Fibroblast of skin of right biceps (primary cell): ENCODE measurements around the gene BBX.
A peak's percentile ranks its signal among the peaks of the same experiment; 100 is the strongest.
"Not testable (repeated sequence)": the region's sequence is repeated elsewhere in the genome, so short reads cannot be mapped to it uniquely, and the experiment has no call there.

Experiments used
- DNase-seq: peaks from one replicate; pipeline ENCODE4 v3.0.0-alpha.2; 2013

Gene BBX

DNA sequence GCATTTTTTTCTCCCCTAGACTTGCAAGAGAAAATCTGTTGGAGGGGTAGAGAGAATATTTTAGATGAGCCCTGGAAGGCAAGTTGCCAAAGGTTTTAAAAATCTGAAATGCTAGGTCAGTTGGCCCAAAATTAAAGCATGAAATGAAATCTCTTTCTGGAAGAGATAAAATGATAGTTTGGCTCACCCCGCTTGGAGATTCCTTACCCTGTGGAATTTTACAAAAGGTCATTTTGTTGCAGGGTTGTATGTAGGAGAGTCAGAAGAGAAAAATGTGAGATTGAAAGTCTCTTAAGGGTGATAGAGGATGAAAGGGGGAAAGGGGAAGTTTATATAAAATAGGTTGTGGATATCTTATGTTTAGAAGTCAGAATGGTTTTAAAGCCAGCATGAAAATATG lies 290.3 kb downstream of the BBX start:
- DNase-seq: peak; percentile 37

DNA sequence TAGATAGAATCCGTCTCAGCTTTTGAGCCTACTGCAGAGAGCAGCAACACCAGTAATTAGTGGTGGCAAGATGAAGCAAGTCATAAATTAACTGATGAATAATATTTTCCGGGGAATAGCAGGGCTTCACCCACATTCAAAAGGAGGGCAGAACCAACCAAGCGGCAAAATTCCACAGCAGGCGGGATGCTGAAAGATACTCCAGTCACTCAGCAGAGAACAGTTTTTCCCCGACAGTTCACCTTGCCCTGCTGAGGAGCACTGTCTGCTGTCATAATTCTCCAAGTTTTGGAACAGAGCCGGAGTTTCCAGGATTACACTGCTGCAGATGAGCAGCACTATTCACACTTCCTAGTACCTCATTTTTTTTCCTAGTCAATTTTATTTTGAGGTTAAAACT lies 293.3 kb downstream of the BBX start:
- no peak for DNase-seq

DNA sequence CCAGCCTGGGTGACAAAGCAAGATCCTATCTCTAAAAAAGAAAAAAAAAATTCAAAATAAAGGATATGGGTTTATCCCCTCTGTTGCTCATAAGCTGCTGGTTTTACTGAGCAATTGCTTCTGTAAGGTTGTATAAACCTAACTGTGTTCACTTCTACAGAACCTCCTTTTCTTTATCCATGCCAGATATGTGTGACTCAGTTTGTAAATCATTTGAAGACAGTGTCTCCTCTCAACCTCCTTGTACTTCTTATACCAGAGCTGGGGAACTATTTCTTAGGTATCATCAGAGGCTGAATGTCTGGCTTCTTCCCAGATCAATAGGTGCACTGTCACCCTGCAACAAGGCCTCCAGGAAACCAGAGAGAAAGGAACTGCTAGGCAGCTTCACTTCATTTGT lies 294.3 kb downstream of the BBX start:
- DNase-seq: peak; percentile 3

DNA sequence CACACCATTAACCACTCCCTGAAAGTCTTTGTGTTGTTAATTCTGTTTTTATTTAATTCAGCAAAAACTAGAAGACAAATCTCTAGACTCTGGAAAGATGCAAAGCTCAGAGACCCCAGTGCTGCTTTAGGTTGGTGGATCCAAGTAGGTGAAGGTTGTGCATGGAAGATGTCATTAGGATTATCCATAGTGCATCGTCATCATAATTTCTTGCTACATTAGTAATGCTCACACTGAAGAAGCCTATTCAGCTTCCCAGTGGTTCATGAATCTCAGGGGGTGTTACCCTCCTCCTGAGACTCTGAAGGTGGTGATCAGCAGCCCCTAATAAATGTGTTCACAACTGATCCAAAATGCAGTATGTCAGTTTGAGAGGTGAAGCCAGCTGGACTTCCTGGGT lies 295.3 kb downstream of the BBX start:
- no peak for DNase-seq

DNA sequence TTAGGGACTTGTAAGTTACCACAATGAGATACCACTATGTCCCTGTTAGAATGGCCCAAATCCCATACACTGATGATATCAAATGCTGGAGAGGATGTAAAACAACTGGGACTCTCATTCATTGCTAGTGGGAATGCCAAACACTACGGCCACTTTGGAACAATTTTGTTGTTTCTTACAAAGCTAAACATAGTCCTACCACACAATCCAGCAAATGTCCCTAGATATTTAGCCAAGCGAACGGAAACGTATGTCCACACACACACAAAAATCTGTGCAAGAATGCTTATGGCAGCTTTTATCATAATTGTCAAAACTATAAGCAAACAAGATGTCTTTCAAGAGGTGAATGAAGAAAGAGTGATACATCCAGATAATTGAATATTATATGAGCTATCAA lies 296.9 kb downstream of the BBX start:
- DNase-seq: no peak

DNA sequence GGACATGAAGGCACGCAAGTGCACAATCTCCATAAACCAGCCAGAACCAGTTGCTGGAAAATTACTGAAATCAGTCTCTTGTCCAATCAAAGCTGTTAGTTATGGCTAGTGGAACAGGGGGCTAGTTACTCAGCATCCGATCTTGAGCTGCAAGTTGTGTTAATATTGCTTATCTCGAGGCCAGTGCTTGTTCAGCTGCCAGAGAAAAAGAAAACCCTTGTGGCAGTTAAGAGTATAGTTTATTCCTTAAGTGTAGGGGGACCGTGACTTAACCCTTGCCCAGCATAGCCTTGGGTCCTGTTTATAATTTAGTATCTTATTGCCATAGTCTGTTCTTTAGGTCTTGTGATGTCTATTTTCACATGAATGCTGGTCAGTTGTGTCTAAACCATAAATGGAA lies 299.5 kb downstream of the BBX start:
- no peak for DNase-seq

DNA sequence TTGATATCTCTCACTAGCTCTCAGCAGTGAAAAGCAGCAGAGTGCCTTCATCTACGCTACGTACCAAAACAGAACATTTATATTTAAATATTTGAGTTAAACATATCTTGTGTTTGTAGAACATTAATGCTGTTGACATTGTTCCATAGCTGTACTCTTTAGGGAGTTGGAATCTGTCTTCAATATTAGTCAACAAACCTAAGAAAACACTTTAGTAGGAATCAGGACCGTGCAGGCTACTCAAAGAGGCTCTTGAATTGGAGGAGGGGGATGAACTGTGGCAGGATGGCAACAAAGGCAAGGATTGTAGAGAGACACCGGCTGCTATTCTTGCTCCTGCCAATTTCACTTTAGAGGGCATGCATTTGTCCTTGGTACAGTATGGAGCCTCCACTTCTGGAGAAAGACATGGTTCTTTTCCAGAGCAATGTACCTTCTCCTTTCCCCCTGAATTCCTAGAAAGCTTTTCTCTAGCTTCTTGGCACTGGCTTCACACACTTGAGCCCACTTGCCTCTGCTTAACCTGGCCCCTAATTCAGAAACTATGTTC lies 302.1 kb downstream of the BBX start:
- DNase-seq: no peak

DNA sequence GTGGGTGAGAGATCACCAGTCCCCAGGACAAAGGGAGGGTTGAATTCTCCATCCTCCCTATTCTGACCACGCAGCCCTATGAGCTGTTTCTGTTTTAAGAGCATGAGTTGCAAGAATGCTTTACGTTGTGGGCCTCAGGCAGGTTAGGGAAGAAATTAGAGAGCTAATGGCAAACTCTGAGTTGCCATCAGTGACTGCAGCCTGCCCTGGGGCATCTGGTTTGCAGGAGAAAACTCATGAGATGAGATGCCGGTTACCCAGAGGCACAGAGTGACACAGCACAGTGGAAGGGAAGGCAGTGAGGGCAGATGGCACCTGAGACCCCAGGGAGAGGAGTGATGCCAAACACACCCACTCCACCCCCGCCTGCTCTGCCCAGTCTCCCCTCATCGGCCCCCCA lies 302.8 kb downstream of the BBX start:
- DNase-seq: no peak

DNA sequence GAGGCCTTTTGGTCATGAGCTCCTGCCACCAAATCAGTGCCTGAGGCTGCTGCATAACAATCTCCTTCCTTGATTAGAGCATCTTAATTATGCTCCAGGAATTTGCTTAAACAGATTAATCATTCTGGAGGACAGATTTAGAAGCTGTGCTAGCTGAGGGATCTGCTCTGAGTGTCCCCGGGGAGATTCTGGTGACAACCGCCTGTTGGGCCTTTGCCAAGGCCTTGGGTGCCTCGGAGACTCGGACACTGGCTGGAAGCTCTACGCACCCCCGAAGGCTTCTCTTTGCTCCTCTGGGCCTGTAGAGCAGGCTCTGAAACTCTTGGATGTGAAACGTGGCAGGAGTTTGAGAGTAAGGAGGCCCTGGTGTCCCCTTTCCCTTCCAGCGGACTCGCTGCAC lies 304.0 kb downstream of the BBX start:
- DNase-seq: no peak

DNA sequence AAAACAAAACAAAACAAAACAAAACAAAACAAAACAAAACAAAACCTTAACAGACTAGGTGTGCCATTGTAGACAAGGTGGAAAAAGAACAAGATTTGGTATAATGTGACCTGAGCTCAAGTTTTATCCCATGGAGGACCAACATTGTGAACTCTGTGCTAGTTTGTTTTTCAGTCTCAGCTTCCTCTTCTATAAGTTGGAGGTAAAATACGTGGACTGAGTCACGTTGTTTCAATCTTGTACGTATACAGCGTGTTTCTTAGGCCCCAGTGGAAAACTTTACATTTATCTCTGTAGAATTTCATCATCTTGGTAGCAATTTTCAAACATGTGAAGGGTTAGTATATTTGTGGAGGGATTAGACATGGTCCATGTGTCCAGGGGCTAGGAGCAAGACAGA lies 306.4 kb downstream of the BBX start:
- no peak for DNase-seq

DNA sequence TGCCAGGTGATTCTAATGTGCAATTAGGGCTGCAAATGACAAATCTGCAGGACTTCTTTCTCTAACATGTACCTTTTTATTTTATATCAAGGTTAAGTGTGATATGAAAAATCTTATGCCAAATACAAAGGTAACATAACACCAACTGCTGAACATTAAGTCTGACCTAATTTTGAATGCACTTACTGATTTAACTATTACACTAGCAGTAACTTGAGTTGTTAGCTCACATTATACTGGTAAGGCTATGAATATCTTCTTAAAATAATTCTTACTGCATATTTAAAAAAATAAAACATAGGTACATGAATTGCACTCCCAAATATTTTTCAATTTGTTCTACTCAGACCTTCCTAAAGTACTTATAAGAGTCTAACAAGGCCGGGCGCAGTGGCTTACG lies 308.8 kb downstream of the BBX start:
- no peak for DNase-seq

DNA sequence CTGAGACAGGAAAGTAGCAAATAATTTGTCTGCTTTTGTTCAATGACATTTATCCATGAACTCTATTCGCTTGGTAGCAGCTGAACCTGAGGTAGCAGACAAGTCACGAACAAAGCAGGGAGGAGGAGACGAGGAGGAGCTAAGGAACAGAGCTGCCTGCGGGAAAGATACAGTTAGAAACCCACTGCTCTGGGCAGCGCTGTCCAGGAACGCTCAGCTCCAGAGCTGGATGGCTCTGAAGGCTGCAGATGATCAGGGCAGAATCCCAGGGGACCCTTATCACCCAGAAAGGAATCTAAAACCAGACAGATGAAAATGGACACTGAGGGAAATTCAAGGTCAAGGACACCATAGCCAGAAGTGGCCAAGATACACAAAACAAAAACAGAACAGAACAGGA lies 310.3 kb downstream of the BBX start:
- no peak for DNase-seq

DNA sequence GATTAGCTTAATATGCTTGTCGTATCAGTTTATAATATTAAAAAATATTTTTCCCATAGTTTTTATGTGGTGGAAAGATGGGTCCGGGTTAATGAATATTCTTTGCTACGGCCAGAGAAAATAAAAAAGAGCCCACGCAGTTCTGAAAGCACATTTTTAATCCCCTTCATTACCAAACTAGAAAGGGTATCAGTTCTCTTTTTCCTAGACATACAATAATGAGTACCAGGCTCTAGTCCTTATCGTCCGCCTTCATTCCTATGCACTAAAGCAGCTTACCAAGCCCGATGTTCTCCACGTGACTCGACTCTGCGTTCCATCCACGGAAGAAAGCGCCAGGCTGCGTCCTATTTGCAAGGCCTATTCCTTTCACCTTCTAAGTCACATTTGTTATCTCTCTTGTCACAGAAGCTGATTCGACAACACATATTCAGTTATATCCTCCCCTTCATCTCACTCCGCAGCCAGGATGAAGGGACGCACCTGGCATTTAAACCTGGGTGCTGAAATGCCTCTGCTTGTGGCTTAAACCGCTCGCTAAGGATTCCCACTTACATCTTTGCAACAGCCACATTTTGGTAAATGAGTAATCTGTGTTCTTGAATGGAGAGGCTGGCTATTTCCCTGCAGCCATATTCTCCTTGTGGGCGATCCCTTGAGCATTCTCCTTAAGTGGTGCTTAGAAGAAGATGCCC lies 311.1 kb downstream of the BBX start:
- DNase-seq: no peak

DNA sequence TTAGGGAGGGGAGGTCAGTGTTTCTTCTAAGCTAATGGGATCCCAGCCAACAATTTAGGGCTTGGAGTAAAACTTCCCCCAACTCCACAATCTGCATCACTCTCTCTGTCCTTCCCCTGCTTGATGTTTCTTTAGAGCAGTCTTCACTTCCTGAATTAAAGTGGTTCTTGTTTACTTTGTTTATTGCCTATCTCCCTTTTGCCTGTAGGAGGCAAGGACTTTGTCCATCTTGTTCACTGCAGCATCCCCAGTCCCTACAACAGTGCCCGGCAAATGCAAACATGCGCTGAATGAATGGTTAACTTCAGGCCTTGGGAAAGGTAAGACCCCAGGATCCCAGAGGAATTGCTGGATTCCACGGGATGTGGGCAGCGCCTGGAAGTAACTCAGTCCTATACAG lies 312.2 kb downstream of the BBX start:
- DNase-seq: not testable (repeated sequence)

DNA sequence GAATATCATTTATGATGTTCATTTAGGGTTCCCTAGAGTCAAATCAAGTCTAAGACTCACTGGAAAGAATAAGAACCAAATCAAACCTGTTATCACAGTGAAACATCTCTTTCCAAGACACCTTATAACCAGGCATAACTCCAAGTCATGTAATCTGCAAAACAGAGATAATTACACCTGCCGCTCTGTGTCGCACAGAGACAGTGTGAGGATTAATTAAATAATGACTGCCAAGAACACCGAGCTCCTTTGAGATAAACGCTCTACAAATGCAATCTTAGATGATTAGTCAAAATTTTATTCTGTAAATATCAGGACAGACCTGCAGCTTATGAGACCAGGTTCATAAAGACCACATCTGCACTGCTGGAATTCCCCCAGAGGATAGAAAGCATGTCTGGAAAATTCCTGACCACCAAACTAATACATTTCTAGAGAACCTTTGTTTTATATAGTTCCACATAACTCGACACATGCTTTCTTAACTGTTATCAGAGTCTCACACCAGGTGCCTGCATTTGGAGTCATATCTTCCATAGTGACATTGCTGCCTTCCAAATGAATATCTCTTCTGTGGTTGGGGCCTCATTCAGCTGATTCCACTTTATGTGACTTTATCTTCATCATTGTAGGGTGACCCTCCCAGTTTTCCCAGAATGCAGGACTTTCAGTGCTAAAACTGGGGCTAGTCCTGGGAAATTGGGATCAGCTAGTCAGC lies 315.3 kb downstream of the BBX start:
- no peak for DNase-seq

DNA sequence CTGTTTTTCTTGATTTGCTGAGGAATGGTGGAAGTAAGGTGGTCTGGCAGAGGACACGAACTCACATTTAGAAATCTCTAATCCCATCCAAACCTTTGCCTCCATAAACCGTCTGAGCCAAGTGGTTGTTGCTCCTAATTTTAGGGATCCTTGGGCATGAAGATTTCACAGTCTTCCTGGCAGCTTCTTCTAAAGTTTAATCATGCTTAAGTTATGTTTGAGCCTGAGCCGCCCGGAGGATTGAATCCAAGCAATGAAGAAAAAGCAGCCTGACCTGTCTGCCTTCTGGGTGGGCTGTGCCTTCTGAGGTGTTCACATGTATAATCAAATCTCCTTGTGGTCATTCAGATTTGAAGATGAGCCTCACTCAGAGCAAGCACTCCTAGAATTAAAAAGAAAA lies 319.1 kb downstream of the BBX start:
- DNase-seq: no peak

DNA sequence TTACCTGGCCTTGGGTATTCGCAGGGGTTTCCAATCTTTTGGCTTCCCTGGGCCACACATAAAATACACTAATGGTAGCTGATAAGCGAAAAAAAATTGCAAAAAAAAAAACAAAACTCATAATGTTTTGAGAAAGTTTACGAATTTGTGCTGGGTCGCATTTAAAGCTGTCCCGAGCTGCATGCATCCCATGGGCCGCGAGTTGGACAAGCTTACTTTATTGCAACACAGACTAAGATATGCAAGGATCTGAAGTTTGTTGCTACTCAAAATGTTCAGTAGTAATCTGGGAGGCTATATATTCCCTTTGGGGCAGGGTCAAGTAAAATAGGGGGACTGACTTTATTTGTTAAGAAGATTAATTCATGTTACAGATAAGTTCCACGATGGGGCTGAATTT lies 320.2 kb downstream of the BBX start:
- no peak for DNase-seq

DNA sequence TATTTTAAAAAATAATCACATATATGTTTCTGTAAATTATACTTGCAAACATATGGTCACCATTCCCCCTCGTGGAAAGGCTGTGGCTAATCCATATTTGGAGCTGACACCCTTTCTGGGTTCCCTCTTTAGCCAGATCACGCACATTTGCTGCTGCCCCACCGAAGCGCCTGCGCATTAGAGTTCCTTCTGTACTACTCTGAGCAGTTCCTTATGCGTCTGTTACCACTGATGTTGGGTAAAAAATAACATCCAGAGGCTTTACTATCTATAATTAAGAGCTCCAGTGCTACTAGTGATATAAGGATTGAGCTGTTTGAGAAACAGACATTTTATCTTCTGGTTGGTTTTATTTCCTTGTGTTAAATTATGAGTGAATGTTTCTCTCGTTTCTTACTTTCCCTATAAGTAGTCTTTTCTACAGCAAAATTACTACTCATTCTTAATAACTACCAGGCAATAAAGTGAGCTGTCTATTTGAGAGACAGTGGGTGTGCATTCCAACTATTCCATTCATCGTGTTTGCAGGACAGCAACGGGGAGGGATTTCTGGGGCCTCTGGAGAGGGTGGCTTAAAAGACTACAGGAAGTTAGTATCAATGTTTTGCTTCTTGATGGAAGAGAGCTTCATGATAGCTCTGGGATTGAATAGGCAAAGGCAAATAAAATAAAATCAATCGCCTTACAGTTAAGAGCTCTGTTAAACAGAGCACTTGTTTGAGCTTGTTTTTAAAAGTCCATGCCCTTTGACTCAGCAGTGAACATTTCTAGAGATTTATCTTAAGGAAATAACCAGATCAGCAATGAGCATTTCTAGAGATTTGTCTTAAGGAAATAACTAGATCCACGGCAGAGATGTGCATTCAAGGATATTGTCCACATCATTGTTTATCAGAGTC lies 322.9 kb downstream of the BBX start:
- DNase-seq: peak; percentile 60

DNA sequence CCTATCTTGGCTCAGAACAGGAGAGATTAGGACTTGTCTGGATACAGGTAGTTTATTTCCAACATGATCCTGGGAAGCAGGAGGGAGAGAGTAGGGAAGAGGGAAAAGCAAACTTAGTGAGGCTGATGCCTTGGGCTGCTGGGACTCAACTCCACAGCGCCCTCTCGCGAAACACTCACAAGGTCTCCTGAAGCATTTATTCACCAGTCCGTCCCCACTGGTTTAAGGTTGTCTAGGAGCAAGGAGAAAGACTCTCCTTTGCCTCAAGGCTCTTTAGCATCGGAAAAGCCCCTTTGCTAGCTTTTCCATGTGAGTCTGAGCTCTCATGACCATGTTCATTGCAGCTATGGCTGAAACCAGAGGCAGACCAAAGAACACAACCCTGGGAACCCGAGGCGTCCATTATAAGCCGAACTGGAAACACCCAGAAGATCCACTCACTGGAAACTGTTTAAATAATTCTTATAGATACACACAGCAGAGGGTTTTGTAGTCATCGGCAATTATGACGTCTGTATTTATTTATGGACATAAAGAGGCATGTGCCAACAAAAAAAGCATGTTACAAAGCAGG lies 323.6 kb downstream of the BBX start:
- DNase-seq: peak; percentile 55

DNA sequence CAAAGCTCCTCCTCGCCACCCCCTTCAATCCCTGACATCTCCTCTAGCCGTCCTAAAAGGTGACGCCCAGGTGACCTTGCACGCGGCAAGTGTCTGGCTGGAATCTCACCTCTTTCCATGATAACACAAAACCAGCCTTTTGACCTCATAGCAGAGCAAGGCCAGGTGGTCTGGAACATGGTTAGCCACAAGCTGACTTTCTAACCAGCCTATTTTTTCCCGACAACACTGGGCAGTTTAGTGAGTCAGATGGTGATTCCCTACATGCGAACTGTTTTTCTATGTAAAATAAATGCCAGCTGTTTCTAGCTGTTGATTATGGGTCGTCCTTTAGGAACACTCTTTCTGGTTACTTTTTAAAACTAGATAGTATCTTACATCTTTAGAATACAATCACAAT lies 325.0 kb downstream of the BBX start:
- DNase-seq: no peak

DNA sequence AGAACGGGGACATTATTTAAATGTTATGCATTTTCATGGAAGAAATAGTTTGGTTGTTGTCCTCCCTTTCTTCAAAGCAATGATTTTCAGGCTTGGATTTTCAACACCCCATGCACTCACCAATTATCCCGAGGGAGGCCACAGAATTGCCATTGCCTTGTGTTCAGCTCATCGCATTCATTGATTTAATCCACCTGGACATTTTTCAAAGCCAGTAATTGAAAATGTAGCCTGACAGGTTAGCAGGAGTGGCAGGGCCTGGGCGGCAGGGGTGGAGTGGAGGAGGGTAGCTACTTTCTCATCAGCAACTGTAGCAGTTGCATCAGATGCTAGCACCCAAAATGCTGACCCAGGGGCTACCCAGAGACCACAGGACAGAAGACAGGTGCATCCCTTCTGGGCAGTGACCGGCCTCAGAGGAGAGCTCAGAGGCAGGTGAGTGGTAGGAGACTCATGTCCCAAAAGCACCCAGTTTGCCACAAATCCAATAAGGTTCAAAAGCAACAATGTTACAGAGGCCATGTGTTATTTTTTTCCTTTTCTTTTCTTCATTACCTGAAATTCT lies 325.7 kb downstream of the BBX start:
- DNase-seq: no peak

DNA sequence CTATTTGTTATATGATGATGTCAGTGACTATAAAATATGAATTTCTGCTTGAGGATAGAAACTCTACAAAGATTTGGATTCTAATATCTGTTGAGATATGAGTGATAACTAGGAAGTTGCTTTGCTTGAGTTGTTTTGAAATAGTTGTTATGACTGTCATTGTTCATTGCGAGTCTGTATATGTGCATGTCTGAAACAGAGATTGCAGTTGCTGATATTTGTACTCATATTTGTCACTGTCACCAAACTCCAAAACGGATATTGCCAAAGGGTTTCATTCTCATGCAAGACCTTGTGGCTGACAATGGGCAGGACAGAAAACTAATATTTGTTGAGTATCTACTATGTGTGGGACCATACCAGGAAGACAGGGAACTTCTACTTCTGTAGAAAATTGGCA lies 327.9 kb downstream of the BBX start:
- DNase-seq: no peak

DNA sequence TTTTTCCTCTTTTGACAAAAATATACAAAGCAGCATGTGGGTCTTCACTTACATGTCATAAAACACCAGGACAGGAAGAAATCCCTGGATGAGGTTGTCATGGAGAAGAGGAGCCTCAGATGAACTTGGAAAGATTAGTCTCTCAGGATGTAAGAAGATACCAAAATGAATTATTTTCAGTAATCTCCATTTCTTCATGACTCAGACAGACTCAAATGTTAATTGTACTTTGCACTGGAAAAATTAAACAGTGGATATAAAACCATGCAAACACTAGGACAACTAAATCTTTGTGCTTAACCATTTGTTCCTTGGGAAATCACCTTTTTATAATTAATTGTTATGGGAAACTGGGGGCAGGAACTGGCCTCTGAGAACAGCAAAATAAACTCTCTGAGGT lies 331.1 kb downstream of the BBX start:
- no peak for DNase-seq
